GM12891 (cell line): ENCODE results near the gene NUBP2.

ENCODE experiments used
- DNase-seq: peaks from one replicate; pipeline ENCODE4 v3.0.0; 2011; ENCODE audit warnings: low spot score; ENCODE audit not compliant: insufficient read length
- FAIRE-seq: peaks from 2 replicates; lab custom pipeline; 2011; peaks lifted over from hg19 to GRCh38; lab: Jason Lieb, UNC
- PAX5 ChIP-seq: IDR thresholded peaks from 2 replicates; pipeline ENCODE4 v1.6.1; 2011; ENCODE audit warnings: low read length, moderate library complexity, mild to moderate bottlenecking; ENCODE audit not compliant: insufficient read depth, severe bottlenecking
- POLR2A ChIP-seq: IDR thresholded peaks from 2 replicates; pipeline ENCODE4 v1.6.1; 2011; ENCODE audit warnings: low read depth, low read length, control low read depth
- POLR2AphosphoS5 ChIP-seq: IDR thresholded peaks from 2 replicates; pipeline ENCODE4 v1.6.1; 2011; ENCODE audit warnings: low read depth, low read length, control low read depth
- POU2F2 ChIP-seq: IDR thresholded peaks from 2 replicates; pipeline ENCODE4 v1.6.1; 2011; ENCODE audit warnings: low read depth, mild to moderate bottlenecking, control low read depth, low read length, moderate library complexity
- SPI1 ChIP-seq: IDR thresholded peaks from 2 replicates; pipeline ENCODE4 v1.6.1; 2011; ENCODE audit warnings: low read depth, low read length, control low read depth
- TAF1 ChIP-seq: IDR thresholded peaks from 2 replicates; pipeline ENCODE4 v1.6.1; 2011; ENCODE audit warnings: low read depth, low read length, control low read depth

Gene NUBP2

GRCh38 chr16:1778200-1779179, 4.3 kb upstream of the NUBP2 start:
- DNase-seq: no peak
- FAIRE-seq: no peak
- TF ChIP-seq POU2F2 (no peak), POLR2A (peak; percentile 14; the same call in 1 of the 2 replicates)

- no peak for DNase-seq
- no peak for FAIRE-seq
- no peak for TF ChIP-seq SPI1
These were observed 3.5 kb upstream of the NUBP2 start for GRCh38 chr16:1779234-1779701.

GRCh38 chr16:1779741-1780676, 2.8 kb upstream of the NUBP2 start:
- no peak for DNase-seq
- no peak for TF ChIP-seq SPI1
- TF ChIP-seq POU2F2: no peak
- no peak for TF ChIP-seq PAX5
- TF ChIP-seq TAF1: no peak
- no peak for TF ChIP-seq POLR2A
- no peak for TF ChIP-seq POLR2AphosphoS5
- FAIRE-seq: no peak

- FAIRE-seq (no peak), DNase-seq (no peak)
- TF ChIP-seq POU2F2: no peak
- TF ChIP-seq POLR2AphosphoS5: no peak
- no peak for TF ChIP-seq SPI1
- no peak for TF ChIP-seq POLR2A
- TF ChIP-seq TAF1: no peak
- TF ChIP-seq PAX5: no peak
These were observed 2.1 kb upstream of the NUBP2 start for GRCh38 chr16:1780677-1781072.

GRCh38 chr16:1781254-1781653, 1.5 kb upstream of the NUBP2 start:
- DNase-seq (no peak), FAIRE-seq (no peak)
- TF ChIP-seq POLR2A: no peak

- no peak for TF ChIP-seq TAF1
- peak; percentile 29; the same call in 1 of the 2 replicates for TF ChIP-seq SPI1
- FAIRE-seq (peak; percentile 71), DNase-seq (no peak)
These were observed 877 bp upstream of the NUBP2 start for GRCh38 chr16:1781758-1782407.

GRCh38 chr16:1784977-1785845, 2.5 kb downstream of the NUBP2 start:
- DNase-seq (no peak), FAIRE-seq (no peak)
- no peak for TF ChIP-seq POLR2A
- no peak for TF ChIP-seq PAX5
- no peak for TF ChIP-seq SPI1
- no peak for TF ChIP-seq POU2F2
- no peak for TF ChIP-seq POLR2AphosphoS5
- TF ChIP-seq TAF1: no peak

- FAIRE-seq (no peak), DNase-seq (no peak)
- TF ChIP-seq SPI1 (no peak), POLR2A (no peak), TAF1 (no peak), POLR2AphosphoS5 (no peak), PAX5 (no peak), POU2F2 (no peak)
These were observed 3.0 kb downstream of the NUBP2 start for GRCh38 chr16:1785846-1786170.

- TF ChIP-seq SPI1: no peak
- no peak for TF ChIP-seq TAF1
- no peak for DNase-seq
- no peak for FAIRE-seq
These were observed 3.7 kb downstream of the NUBP2 start for GRCh38 chr16:1786242-1787055.
